Stimulated activated effector memory CD8-positive, alpha-beta T cell treated with anti-CD3 and anti-CD28 coated beads, Interleukin-12 subunit alpha, Interleukin-12 subunit beta, amount 100 ng/mL, for 72 hours (primary cell): ENCODE measurements around the gene GINS2.
A peak's percentile ranks its signal among the peaks of the same experiment; 100 is the strongest.

Experiments
- ATAC-seq: fragments of 150-1000 bp; cut with Tn5 transposase; 2 replicates; pipeline ENCODE4 v1.10.0; 2021
- DNase-seq, 2 donors: peaks; one replicate each; pipeline ENCODE4 v3.0.0; 2021 to 2022; ENCODE audit warnings: low spot score in 2 of 2
- H3K27ac Mint-ChIP-seq: one replicate; pipeline ENCODE4 v1.8.0; 2022; ENCODE audit warnings: mild to moderate bottlenecking, mixed read lengths
- H3K36me3 Mint-ChIP-seq: one replicate; pipeline ENCODE4 v1.8.0; 2022; ENCODE audit warnings: mild to moderate bottlenecking, mixed read lengths
- H3K4me1 Mint-ChIP-seq: one replicate; pipeline ENCODE4 v1.8.0; 2022; ENCODE audit warnings: mixed read lengths
- H3K4me3 Mint-ChIP-seq: one replicate; pipeline ENCODE4 v1.8.0; 2022; ENCODE audit warnings: mild to moderate bottlenecking, mixed read lengths
- H3K9me3 Mint-ChIP-seq: one replicate; pipeline ENCODE4 v1.8.0; 2022; ENCODE audit warnings: mixed read lengths

Gene GINS2

GRCh38 chr16:85720302-85720637 lies 31.5 kb upstream of the GINS2 start:
- Mint-ChIP-seq H3K36me3 (no peaks in the 10 kb centered on the region), H3K4me1 (peaks cover 11% of the 10 kb centered on the region), H3K9me3 (no peaks in the 10 kb centered on the region), H3K27ac (no peak overlapping the region), H3K4me3 (no peak overlapping the region)
- ATAC-seq (no peak), DNase-seq (no peak)

- Mint-ChIP-seq H3K9me3 (no peaks in the 10 kb centered on the region), H3K27ac (no peak overlapping the region), H3K4me3 (no peak overlapping the region), H3K36me3 (no peaks in the 10 kb centered on the region), H3K4me1 (peaks cover 12% of the 10 kb centered on the region)
- DNase-seq (no peak), ATAC-seq (no peak)
Measured at GRCh38 chr16:85719605-85720301, 31.0 kb upstream of the GINS2 start.

- Mint-ChIP-seq H3K36me3 (no peaks in the 10 kb centered on the region), H3K9me3 (no peaks in the 10 kb centered on the region), H3K4me1 (peaks cover 12% of the 10 kb centered on the region), H3K27ac (no peak overlapping the region), H3K4me3 (no peak overlapping the region)
- DNase-seq: no peak
- ATAC-seq: no peak
Measured at GRCh38 chr16:85718682-85719081, 29.9 kb upstream of the GINS2 start.

- no peak overlapping the region for H3K27ac Mint-ChIP-seq
Measured at GRCh38 chr16:85718153-85718477, 29.4 kb upstream of the GINS2 start.

GRCh38 chr16:85717393-85718152 lies 28.8 kb upstream of the GINS2 start:
- ATAC-seq (peak; percentile 53), DNase-seq (peak; percentile 58 to 79)
- Mint-ChIP-seq H3K27ac (no peak overlapping the region), H3K9me3 (no peaks in the 10 kb centered on the region), H3K4me3 (no peak overlapping the region), H3K4me1 (peaks cover 12% of the 10 kb centered on the region), H3K36me3 (no peaks in the 10 kb centered on the region)

More at GRCh38 chr16:85718153-85718477, 29.4 kb upstream of the GINS2 start:
- Mint-ChIP-seq H3K4me1 (peaks cover 12% of the 10 kb centered on the region), H3K9me3 (no peaks in the 10 kb centered on the region), H3K36me3 (no peaks in the 10 kb centered on the region), H3K4me3 (no peak overlapping the region)
- no peak for DNase-seq
- ATAC-seq: no peak

GRCh38 chr16:85716680-85717038 lies 27.9 kb upstream of the GINS2 start:
- no peak for ATAC-seq
- Mint-ChIP-seq H3K36me3 (no peaks in the 10 kb centered on the region), H3K27ac (peak overlapping the region; percentile 67), H3K4me3 (no peak overlapping the region), H3K9me3 (peaks cover 2% of the 10 kb centered on the region), H3K4me1 (peaks cover 12% of the 10 kb centered on the region)
- no peak for DNase-seq

GRCh38 chr16:85716022-85716679 lies 27.4 kb upstream of the GINS2 start:
- DNase-seq: no peak
- no peak overlapping the region for H3K4me3 Mint-ChIP-seq
- peaks cover 12% of the 10 kb centered on the region for H3K4me1 Mint-ChIP-seq
- ATAC-seq: no peak
- no peaks in the 10 kb centered on the region for H3K36me3 Mint-ChIP-seq
- peak overlapping the region; percentile 67 for H3K27ac Mint-ChIP-seq
- peaks cover 2% of the 10 kb centered on the region for H3K9me3 Mint-ChIP-seq

- no peaks in the 10 kb centered on the region for H3K36me3 Mint-ChIP-seq
- peaks cover 12% of the 10 kb centered on the region for H3K4me1 Mint-ChIP-seq
- no peak overlapping the region for H3K4me3 Mint-ChIP-seq
- ATAC-seq (peak; percentile 43), DNase-seq (no peak)
- H3K27ac Mint-ChIP-seq: peak overlapping the region; percentile 67
- H3K9me3 Mint-ChIP-seq: peaks cover 2% of the 10 kb centered on the region
Measured at GRCh38 chr16:85715169-85716021, 26.6 kb upstream of the GINS2 start.

GRCh38 chr16:85712801-85713200 lies 24.0 kb upstream of the GINS2 start:
- ATAC-seq (no peak), DNase-seq (no peak)
- Mint-ChIP-seq H3K4me3 (no peak overlapping the region), H3K36me3 (no peaks in the 10 kb centered on the region), H3K27ac (no peak overlapping the region), H3K4me1 (peaks cover 5% of the 10 kb centered on the region), H3K9me3 (peaks cover 2% of the 10 kb centered on the region)

- no peaks in the 10 kb centered on the region for H3K36me3 Mint-ChIP-seq
- no peak overlapping the region for H3K4me3 Mint-ChIP-seq
- H3K4me1 Mint-ChIP-seq: peaks cover 4% of the 10 kb centered on the region
- H3K27ac Mint-ChIP-seq: no peak overlapping the region
- DNase-seq (no peak), ATAC-seq (no peak)
- H3K9me3 Mint-ChIP-seq: peaks cover 2% of the 10 kb centered on the region
Measured at GRCh38 chr16:85711982-85712587, 23.3 kb upstream of the GINS2 start.

GRCh38 chr16:85710732-85711131 lies 22.0 kb upstream of the GINS2 start:
- ATAC-seq: no peak
- no peak overlapping the region for H3K27ac Mint-ChIP-seq
- H3K4me3 Mint-ChIP-seq: no peak overlapping the region
- no peaks in the 10 kb centered on the region for H3K36me3 Mint-ChIP-seq
- H3K4me1 Mint-ChIP-seq: peaks cover 4% of the 10 kb centered on the region
- DNase-seq: no peak
- peaks cover 2% of the 10 kb centered on the region for H3K9me3 Mint-ChIP-seq

- no peak overlapping the region for H3K27ac Mint-ChIP-seq
- H3K4me1 Mint-ChIP-seq: no peaks in the 10 kb centered on the region
Measured at GRCh38 chr16:85709766-85710585, 21.2 kb upstream of the GINS2 start.

GRCh38 chr16:85708338-85708737 lies 19.6 kb upstream of the GINS2 start:
- H3K4me1 Mint-ChIP-seq: no peaks in the 10 kb centered on the region
- no peak overlapping the region for H3K27ac Mint-ChIP-seq
- H3K4me3 Mint-ChIP-seq: no peak overlapping the region
- H3K36me3 Mint-ChIP-seq: no peaks in the 10 kb centered on the region
- peaks cover 2% of the 10 kb centered on the region for H3K9me3 Mint-ChIP-seq
- ATAC-seq (no peak), DNase-seq (no peak)

More at GRCh38 chr16:85709766-85710585, 21.2 kb upstream of the GINS2 start:
- H3K4me3 Mint-ChIP-seq: no peak overlapping the region
- H3K9me3 Mint-ChIP-seq: peaks cover 2% of the 10 kb centered on the region
- ATAC-seq (no peak), DNase-seq (no peak)
- H3K36me3 Mint-ChIP-seq: no peaks in the 10 kb centered on the region

GRCh38 chr16:85707528-85708095 lies 18.9 kb upstream of the GINS2 start:
- DNase-seq: no peak
- Mint-ChIP-seq H3K4me3 (no peak overlapping the region), H3K9me3 (peaks cover 2% of the 10 kb centered on the region), H3K27ac (no peak overlapping the region), H3K36me3 (no peaks in the 10 kb centered on the region), H3K4me1 (no peaks in the 10 kb centered on the region)
- ATAC-seq: no peak
